Stimulated activated CD8-positive, alpha-beta memory T cell treated with anti-CD3 and anti-CD28 coated beads, Interleukin-12 subunit alpha, Interleukin-12 subunit beta, amount 100 ng/mL, for 1 hour (primary cell): ENCODE results near the gene C17orf113.
"Not testable (repeated sequence)": the region's sequence is repeated elsewhere in the genome, so short reads cannot be mapped to it uniquely, and the experiment has no call there.

ENCODE experiments used
- DNase-seq: peaks from one replicate; pipeline ENCODE4 v3.0.0-alpha.2; 2020; ENCODE audit warnings: low read depth

C17orf113 gene

GRCh38 chr17:42016411-42016831, 34.0 kb downstream of the C17orf113 start:
- no peak for DNase-seq

GRCh38 chr17:42013740-42014139, 36.7 kb downstream of the C17orf113 start:
- DNase-seq = not testable (repeated sequence)

GRCh38 chr17:42012363-42012762, 38.0 kb downstream of the C17orf113 start:
- DNase-seq = not testable (repeated sequence)

- no peak for DNase-seq
Observed at GRCh38 chr17:42010898-42011516, 39.4 kb downstream of the C17orf113 start.

GRCh38 chr17:42010266-42010680, 40.1 kb downstream of the C17orf113 start:
- DNase-seq = not testable (repeated sequence)

GRCh38 chr17:42009170-42009569, 41.2 kb downstream of the C17orf113 start:
- DNase-seq = no peak

- DNase-seq = no peak
Observed at GRCh38 chr17:42005166-42005565, 45.2 kb downstream of the C17orf113 start.

GRCh38 chr17:42002792-42003301, 47.6 kb downstream of the C17orf113 start:
- DNase-seq = no peak

GRCh38 chr17:42002175-42002791, 48.1 kb downstream of the C17orf113 start:
- no peak for DNase-seq

GRCh38 chr17:42001729-42002128, 48.7 kb downstream of the C17orf113 start:
- no peak for DNase-seq

- DNase-seq = no peak
Observed at GRCh38 chr17:42000413-42001133, 49.8 kb downstream of the C17orf113 start.

GRCh38 chr17:41998497-41998896, 51.9 kb downstream of the C17orf113 start:
- no peak for DNase-seq

- DNase-seq = no peak
Observed at GRCh38 chr17:41996855-41997164, 53.6 kb downstream of the C17orf113 start.

GRCh38 chr17:41992576-41992975, 57.8 kb downstream of the C17orf113 start:
- no peak for DNase-seq

GRCh38 chr17:41989702-41990419, 60.5 kb downstream of the C17orf113 start:
- no peak for DNase-seq

- no peak for DNase-seq
Observed at GRCh38 chr17:41988418-41988817, 62.0 kb downstream of the C17orf113 start.
